A375 (cell line): ENCODE results near the gene COL1A1. TPM values are rescaled to one million over a fixed set of nuclear protein-coding genes. Genes with fewer than 3 reads are reported as not detected.

Source experiments
- small RNA-seq: library from RNA; depleted of rRNA; stranded (forward); fragments of <200 nt; gene quantifications from one replicate; pipeline ENCODE3, GENCODE V24; 2014
- total RNA-seq: library from RNA; depleted of rRNA; stranded (reverse); fragments of >200 nt; shearing (Covaris generic); gene quantifications from 2 replicates; pipeline ENCODE4 v1.2.3, GENCODE V29; 2014; rRNA removed

COL1A1 gene
- 0.30 and 0.45 TPM in 2 replicates for total RNA-seq

DNA sequence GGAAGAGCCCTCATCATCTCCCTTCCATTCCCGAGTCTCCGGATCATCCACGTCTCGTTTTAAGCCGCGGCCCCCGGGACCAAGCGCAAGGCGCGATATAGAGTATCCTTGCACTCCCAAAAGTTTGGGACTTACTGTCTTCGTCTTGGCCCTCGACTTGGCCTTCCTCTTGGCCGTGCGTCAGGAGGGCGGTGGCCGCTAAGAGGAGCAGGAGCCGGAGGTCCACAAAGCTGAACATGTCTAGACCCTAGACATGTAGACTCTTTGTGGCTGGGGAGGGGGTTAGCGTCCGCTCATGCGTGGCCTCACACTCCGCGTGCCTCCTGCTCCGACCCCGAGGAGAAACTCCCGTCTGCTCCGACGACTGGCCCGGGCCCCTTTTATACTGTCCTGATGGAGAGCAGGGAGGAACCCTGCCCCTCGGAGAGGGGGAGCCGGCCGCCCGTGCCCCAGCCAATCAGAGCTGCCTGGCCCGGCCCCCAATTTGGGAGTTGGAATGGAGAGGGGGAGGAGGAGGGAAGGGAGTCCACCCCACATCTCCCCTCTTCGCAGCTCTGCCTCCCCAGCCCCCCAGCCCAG lies at the start of gene COL1A1:
Gene COL1A1 (minus strand): TSS at position 356 of the 579 bp plus-strand sequence. CDS start 118 bp downstream, at position 238.

DNA sequence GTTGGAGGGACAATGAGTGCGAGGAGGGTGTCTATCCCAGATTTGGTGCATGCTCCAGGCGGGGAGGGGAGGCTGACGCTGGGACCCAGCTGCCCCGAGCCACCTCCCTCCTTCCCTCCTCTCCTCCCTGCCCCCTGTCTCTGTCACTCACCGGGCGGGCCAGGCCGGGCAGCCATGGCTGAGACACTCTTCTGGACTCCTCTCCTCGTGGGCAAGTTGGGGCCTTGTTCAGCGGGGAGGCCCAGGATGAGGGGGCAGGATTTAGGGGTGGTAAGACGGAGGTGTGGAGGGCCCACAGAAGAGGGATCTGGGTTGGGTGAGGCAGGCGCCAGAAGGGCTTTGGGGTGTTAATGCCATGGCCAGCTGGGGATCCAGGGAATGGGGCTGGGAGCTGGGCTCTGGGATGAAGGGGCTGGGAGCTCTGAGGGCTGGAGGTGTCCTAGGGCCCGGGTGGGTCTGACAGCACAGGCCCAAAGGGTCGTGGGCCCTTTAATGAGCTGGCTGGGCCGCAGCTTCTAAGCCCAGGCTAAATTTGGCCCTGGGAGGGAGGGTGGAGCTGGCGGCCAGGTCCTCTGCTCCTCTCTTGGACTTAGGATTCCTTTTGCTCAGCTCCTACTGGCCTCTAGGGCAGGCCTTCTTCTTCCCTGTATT lies 35.4 kb downstream of the COL1A1 start, which contains the start of gene SGCA:
Gene SGCA (plus strand): TSS at position 139 of the 651 bp plus-strand sequence. CDS start 36 bp downstream, at position 175.

DNA sequence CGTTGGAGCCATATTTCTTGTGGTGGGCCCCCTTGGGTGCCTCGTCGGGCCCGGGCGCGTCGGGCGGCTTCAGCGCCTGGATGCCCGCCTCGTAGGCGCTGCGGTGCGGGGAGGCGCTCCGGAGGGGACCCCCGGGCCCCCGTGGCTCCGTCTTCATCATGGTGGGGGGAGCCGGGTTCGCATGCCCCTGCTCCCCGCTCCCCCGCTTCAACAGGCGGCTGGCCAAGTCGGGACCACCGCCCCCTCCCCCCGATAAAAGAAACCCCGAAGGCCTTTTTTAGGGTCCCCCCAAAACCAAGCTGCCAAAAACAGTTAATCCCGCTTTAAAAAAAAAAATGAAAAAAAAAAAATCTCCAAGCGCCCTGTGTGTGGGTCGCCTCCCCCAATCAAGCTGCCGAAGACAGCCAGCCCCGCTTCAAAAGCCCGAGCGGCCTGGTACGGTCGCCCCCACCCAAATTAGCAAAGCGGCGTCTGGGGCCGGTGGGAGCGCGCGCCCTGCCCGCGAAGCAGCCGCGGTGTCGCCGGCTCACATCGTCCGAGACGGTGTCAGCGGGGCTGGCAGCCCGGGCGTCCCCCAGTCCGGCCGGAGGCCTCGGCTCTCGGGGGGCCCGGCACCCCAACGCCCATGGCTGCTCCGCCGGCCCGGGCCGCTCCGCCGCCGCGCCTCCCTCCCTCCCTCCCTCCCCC lies 50.9 kb downstream of the COL1A1 start, which contains the start of gene PPP1R9B:
Gene PPP1R9B (minus strand): TSS at position 324 of the 687 bp plus-strand sequence. CDS start 164 bp downstream, at position 160.

Small RNA genes within 50 kb of the gene (small RNA-seq; reads per million reads assigned to genes)
- gene SUMO2P7: not detected

Other genes starting within 250 kb of the COL1A1 start
- gene DLX4, start 232.4 kb downstream of the COL1A1 start, total RNA-seq: 0.53 and 1.4 TPM in 2 replicates
- not detected in 2 replicates for gene DLX3, start 206.4 kb downstream of the COL1A1 start, total RNA-seq
- 360 and 393 TPM in 2 replicates for gene ITGA3, start 145.5 kb downstream of the COL1A1 start, total RNA-seq
- gene PDK2, start 106.3 kb downstream of the COL1A1 start, total RNA-seq: 9.6 and 14.0 TPM in 2 replicates
- 0.87 and 2.8 TPM in 2 replicates for gene SAMD14, start 71.5 kb downstream of the COL1A1 start, total RNA-seq
- 46.2 and 52.8 TPM in 2 replicates for gene PPP1R9B, start 51.0 kb downstream of the COL1A1 start, total RNA-seq
- gene SGCA, start 35.6 kb downstream of the COL1A1 start, total RNA-seq: not detected in 2 replicates
- gene TMEM92, start 72.8 kb upstream of the COL1A1 start, total RNA-seq: 0.19 and 0.21 TPM in 2 replicates
- gene XYLT2, start 144.5 kb upstream of the COL1A1 start, total RNA-seq: 33.5 and 34.5 TPM in 2 replicates
- gene MRPL27, start 171.6 kb upstream of the COL1A1 start, total RNA-seq: 97.8 and 107 TPM in 2 replicates
- 27.2 and 31.6 TPM in 2 replicates for gene EME1, start 171.6 kb upstream of the COL1A1 start, total RNA-seq
- gene LRRC59, start 195.9 kb upstream of the COL1A1 start, total RNA-seq: 167 and 171 TPM in 2 replicates
- 16.6 and 18.0 TPM in 2 replicates for gene ACSF2, start 224.6 kb upstream of the COL1A1 start, total RNA-seq